C4-2B (cell line): ENCODE data around the gene PYDC1.
"Not testable (repeated sequence)": the region's sequence is repeated elsewhere in the genome, so short reads cannot be mapped to it uniquely, and the experiment has no call there.

Experiments used
- H3K27ac ChIP-seq: fragments of 450-650 bp; 2 replicates; pipeline ENCODE4 v1.5.1; 2017
- ZFX ChIP-seq: fragments of 450-650 bp; IDR thresholded peaks from 2 replicates; pipeline ENCODE4 v1.6.1; 2017
- TF ChIP-seq, protein P1 (sequence below): fragments of 450-650 bp; conservative IDR thresholded peaks from 2 replicates; pipeline ENCODE4 v1.5.1; 2017; ENCODE audit warnings: mild to moderate bottlenecking

Gene PYDC1

DNA sequence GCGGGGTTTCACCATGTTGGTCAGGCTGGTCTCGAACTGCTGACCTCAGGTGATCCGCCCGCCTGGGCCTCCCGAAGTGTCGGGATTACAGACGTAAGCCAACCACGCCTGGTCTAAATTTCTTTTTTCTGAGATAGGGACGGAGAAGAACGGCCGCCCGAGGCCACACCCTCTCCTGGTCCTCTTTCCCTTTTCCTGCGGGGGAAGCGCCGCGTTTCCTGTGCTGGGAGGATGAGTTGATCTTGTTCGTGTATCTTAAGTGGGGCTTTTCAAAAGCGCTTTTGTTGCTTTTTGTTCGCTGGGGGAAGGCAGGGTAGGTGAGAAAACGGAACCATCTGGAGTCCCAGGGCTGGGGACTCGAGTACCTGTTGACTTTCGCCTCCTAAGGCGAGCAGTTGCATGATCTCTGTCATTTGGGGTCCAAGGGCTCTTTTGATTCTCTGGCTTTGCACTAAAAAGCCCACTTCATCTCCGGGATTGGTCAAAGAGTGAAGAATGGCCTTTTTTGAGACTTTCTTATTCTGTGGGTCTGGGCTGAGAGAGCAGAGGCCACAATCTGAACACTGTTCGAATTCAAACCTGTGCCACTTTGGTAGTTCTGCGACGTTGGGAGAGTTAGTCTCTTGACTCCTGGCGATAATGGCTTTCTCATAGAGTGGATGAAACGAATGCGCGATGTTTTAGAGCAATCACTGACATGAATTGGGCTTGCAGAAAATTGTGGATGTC, 35.7 kb downstream of the PYDC1 start:
- H3K27ac ChIP-seq = peak overlapping the region; percentile 93
- TF ChIP-seq ZFX = no peak
- TF ChIP-seq, protein P1, sequence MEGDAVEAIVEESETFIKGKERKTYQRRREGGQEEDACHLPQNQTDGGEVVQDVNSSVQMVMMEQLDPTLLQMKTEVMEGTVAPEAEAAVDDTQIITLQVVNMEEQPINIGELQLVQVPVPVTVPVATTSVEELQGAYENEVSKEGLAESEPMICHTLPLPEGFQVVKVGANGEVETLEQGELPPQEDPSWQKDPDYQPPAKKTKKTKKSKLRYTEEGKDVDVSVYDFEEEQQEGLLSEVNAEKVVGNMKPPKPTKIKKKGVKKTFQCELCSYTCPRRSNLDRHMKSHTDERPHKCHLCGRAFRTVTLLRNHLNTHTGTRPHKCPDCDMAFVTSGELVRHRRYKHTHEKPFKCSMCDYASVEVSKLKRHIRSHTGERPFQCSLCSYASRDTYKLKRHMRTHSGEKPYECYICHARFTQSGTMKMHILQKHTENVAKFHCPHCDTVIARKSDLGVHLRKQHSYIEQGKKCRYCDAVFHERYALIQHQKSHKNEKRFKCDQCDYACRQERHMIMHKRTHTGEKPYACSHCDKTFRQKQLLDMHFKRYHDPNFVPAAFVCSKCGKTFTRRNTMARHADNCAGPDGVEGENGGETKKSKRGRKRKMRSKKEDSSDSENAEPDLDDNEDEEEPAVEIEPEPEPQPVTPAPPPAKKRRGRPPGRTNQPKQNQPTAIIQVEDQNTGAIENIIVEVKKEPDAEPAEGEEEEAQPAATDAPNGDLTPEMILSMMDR = no peak

DNA sequence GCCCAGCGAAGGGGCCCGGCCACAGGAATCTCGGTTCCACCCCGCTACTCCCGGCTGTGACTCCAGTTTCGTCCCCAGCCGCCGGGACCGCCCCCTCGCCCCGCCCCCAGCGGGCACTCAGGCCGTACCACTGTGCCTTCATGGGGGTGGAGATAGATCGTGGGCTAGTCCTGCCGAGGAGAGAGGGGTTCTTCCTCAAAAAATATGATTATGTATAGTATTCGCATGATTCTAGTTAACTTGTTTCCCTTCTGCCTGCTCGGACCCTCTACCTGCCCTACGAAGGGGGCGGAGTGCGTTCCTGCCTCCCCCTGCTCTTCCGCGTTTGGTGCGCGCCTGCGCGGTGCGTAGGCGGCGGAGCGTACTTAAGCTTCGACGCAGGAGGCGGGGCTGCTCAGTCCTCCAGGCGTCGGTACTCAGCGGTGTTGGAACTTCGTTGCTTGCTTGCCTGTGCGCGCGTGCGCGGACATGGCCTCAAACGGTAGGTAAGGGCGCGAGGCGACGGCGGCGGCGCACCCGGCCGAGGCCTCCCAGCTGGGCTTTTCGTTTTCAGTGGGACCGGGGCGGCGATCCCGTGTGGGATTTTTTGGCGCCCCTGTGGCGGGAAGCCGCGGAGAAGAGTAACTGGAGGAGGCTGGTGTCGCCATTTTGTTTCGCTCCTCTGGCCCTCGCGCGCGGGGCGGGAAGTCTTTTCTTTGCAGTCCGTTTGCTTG, 37.0 kb downstream of the PYDC1 start, which contains the start of gene FUS:
Gene FUS (plus strand): TSS at position 393 of the 713 bp plus-strand sequence. CDS start 76 bp downstream, at position 469.
- TF ChIP-seq, protein P1 = no peak
- TF ChIP-seq ZFX = no peak
- H3K27ac ChIP-seq = peak within 1 kb of the TSS; percentile 93

DNA sequence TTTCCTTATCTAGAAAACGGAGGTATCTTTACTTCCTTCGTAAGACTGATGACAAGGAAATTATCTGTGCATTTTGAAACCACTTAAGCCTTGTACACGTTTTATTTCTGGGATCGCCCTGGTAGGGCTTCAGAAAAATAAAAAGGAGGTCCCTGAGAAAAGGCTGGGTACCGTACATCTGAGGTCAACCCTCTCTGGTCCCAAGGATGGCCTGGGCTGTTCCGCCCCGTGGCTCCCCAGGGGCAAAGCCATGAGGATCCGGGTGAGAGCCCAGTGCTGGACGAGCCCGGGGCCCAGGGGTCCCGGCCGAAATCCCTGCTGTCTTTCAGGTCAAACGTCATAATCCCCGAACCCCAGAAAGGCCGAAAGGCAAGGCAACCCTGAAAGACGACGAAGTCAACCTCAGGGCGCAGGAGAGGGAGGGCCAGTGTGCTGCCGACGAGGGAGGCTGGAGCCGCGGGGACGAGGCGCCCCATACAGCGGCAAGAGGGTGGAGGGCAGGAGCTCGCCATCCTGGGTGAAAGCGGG, 37.7 kb downstream of the PYDC1 start:
- TF ChIP-seq ZFX = no peak
- TF ChIP-seq, protein P1 = no peak
- H3K27ac ChIP-seq = peak overlapping the region; percentile 93

DNA sequence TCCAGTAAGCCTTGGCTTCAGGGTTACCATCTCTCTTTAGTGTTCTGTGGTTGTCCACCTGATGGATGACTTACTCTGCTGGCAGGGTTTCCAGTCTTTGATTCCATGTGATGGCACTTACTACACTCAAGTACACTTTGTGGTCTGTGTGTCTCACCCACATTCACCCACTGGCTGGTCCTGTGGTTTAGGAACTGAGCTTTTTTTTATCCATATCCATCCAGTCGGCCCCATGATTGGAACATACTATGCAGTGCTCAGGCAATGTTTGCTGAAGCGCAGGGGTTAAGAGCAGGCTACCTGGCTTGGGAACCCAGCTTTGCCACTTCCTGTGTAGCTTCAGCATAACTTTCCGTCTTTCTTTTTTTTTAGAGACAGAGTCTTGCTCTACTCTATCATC, 39.8 kb downstream of the PYDC1 start:
- H3K27ac ChIP-seq = no peak overlapping the region
- TF ChIP-seq, protein P1 = no peak
- TF ChIP-seq ZFX = no peak

DNA sequence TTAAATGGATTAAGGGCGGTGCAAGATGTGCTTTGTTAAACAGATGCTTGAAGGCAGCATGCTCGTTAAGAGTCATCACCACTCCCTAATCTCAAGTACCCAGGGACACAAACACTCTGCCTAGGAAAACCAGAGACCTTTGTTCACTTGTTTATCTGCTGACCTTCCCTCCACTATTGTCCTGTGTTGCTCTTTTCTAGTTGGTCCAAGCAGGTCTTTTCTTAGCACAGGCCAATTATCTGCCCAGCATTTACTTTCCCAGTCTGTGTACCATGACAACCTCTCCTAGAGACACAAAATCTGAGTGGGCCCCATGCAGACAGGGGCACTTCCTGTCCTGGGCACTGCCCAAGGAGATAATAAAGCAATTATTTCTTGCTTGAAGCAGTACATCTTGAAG, 46.9 kb downstream of the PYDC1 start:
- not testable (repeated sequence) for H3K27ac ChIP-seq

DNA sequence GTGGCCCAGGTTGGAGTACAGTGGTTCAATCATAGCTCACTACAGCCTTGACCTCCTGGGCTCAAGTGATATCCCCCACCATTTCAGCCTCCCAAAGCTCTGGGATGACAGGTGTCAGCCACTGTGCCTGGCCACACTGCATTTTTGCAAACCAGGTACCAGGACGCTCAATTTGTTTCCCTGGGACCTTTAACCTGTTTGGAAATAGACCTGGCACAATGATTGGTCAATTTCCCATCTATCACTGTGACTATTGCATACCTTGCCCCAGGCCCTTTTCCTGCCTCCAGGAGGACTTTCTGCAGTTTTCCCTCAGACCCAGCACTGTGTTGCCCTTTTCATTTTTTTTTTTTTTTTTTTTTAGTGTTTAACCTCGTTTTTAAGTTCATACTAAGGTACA, 48.1 kb downstream of the PYDC1 start:
- H3K27ac ChIP-seq = no peak overlapping the region
- no peak for TF ChIP-seq ZFX
- TF ChIP-seq, protein P1 = no peak

DNA sequence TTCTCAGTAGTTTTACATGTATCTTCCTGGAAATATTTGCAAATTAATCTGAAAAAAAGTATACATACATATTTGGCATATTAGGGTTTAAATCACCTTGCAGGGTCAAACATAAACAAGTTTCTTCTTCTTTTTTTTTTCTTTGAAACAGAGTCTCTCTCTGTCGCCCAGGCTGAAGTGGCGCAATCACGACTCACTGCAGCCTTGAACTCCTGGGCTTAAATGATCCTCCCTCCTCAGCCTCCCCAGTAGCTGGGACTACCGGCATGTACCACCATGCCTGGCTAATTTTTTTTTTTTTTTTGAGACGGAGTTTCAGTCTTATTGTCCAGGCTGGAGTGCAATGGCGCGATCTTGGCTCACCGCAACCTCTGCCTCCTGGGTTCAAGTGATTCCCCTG, 49.6 kb downstream of the PYDC1 start:
- H3K27ac ChIP-seq = no peak overlapping the region
- no peak for TF ChIP-seq ZFX
- TF ChIP-seq, protein P1 = no peak
